GM18505 (cell line): ENCODE results near the gene HP1BP3.

Experiments
- ATAC-seq: cut with Tn5 transposase; IDR thresholded peaks from one replicate; pipeline ENCODE4 v1.9.1; 2021; ENCODE audit not compliant: unreplicated experiment
- POLR2A ChIP-seq: IDR thresholded peaks from 4 replicates; pipeline ENCODE4 v1.6.1; 2011; ENCODE audit warnings: borderline replicate concordance; ENCODE audit not compliant: insufficient read depth, insufficient read length; ENCODE audit errors: extremely low read depth

The HP1BP3 gene

GRCh38 chr1:20704390-20705202 lies 82.5 kb downstream of the HP1BP3 start:
- TF ChIP-seq POLR2A: no peak
- no peak for ATAC-seq

- TF ChIP-seq POLR2A: no peak
- no peak for ATAC-seq
Measured at GRCh38 chr1:20703124-20703756, 83.9 kb downstream of the HP1BP3 start.

GRCh38 chr1:20702416-20702815 lies 84.7 kb downstream of the HP1BP3 start:
- no peak for ATAC-seq
- TF ChIP-seq POLR2A: no peak

GRCh38 chr1:20701847-20702246 lies 85.3 kb downstream of the HP1BP3 start:
- no peak for TF ChIP-seq POLR2A
- no peak for ATAC-seq

- no peak for ATAC-seq
- no peak for TF ChIP-seq POLR2A
Measured at GRCh38 chr1:20701446-20701845, 85.7 kb downstream of the HP1BP3 start.

- no peak for ATAC-seq
- no peak for TF ChIP-seq POLR2A
Measured at GRCh38 chr1:20700636-20701215, 86.4 kb downstream of the HP1BP3 start.

GRCh38 chr1:20699558-20699957 lies 87.5 kb downstream of the HP1BP3 start:
- TF ChIP-seq POLR2A: no peak
- ATAC-seq: no peak

GRCh38 chr1:20698195-20698910 lies 88.8 kb downstream of the HP1BP3 start:
- ATAC-seq: no peak

GRCh38 chr1:20697563-20697962 lies 89.5 kb downstream of the HP1BP3 start:
- ATAC-seq: no peak
- TF ChIP-seq POLR2A: no peak

More at GRCh38 chr1:20698195-20698910, 88.8 kb downstream of the HP1BP3 start:
- TF ChIP-seq POLR2A: no peak

- ATAC-seq: peak; percentile 65
- TF ChIP-seq POLR2A: no peak
Measured at GRCh38 chr1:20696397-20697333, 90.4 kb downstream of the HP1BP3 start.

- no peak for ATAC-seq
- no peak for TF ChIP-seq POLR2A
Measured at GRCh38 chr1:20695515-20695914, 91.6 kb downstream of the HP1BP3 start.

GRCh38 chr1:20693623-20694022 lies 93.5 kb downstream of the HP1BP3 start:
- ATAC-seq: no peak
- no peak for TF ChIP-seq POLR2A
